Osteoblast (primary cell): Measurements from ENCODE around the gene GSTM3. TPM values are rescaled to one million over a fixed set of nuclear protein-coding genes. Genes with fewer than 3 reads are reported as not detected.
"Not testable (repeated sequence)": the region's sequence is repeated elsewhere in the genome, so short reads cannot be mapped to it uniquely, and the experiment has no call there.

Experiments
- DNase-seq: peaks from one replicate; pipeline ENCODE4 v3.0.0; 2011; ENCODE audit warnings: low spot score, mixed read lengths; ENCODE audit not compliant: insufficient read length; ENCODE audit errors: missing footprints
- H2AFZ ChIP-seq: 2 replicates; pipeline ENCODE4 v1.6.0; 2011; ENCODE audit warnings: mild to moderate bottlenecking, low read length
- H3K27ac ChIP-seq: 2 replicates; pipeline ENCODE4 v1.5.1; 2011; ENCODE audit warnings: mild to moderate bottlenecking, low read depth, low read length, moderate library complexity
- H3K27me3 ChIP-seq: 2 replicates; pipeline ENCODE4 v1.6.0; 2012; ENCODE audit warnings: mild to moderate bottlenecking, control low read depth, inconsistent platforms, low read length, moderate library complexity; ENCODE audit not compliant: insufficient read depth
- H3K36me3 ChIP-seq: 2 replicates; pipeline ENCODE4 v1.5.1; 2011; ENCODE audit warnings: mild to moderate bottlenecking, low read length, control low read depth, moderate library complexity; ENCODE audit not compliant: insufficient read depth
- H3K4me1 ChIP-seq: 2 replicates; pipeline ENCODE4 v1.5.1; 2011; ENCODE audit warnings: mild to moderate bottlenecking, low read length, control low read depth, moderate library complexity; ENCODE audit not compliant: insufficient read depth
- H3K4me2 ChIP-seq: 2 replicates; pipeline ENCODE4 v1.6.0; 2011; ENCODE audit warnings: mild to moderate bottlenecking, low read length; ENCODE audit not compliant: insufficient read depth
- H3K4me3 ChIP-seq: fragments of 200-600 bp; sonication (generic); 3 replicates; pipeline ENCODE4 v1.5.1; 2012; ENCODE audit warnings: mild to moderate bottlenecking, low read length, inconsistent platforms; ENCODE audit not compliant: insufficient read depth
- H3K79me2 ChIP-seq: 2 replicates; pipeline ENCODE4 v1.6.0; 2012; ENCODE audit warnings: mild to moderate bottlenecking, low read length, control low read depth, inconsistent platforms; ENCODE audit not compliant: insufficient read depth
- H3K9me3 ChIP-seq: 2 replicates; pipeline ENCODE4 v1.5.1; 2011; ENCODE audit warnings: low read depth, low read length, control low read depth
- H4K20me1 ChIP-seq: 2 replicates; pipeline ENCODE4 v1.6.0; 2012; ENCODE audit warnings: mild to moderate bottlenecking, low read length, control low read depth; ENCODE audit not compliant: insufficient read depth
- total RNA-seq: library from RNA; depleted of rRNA; stranded (reverse); fragments of >200 nt; gene quantifications from 2 replicates; pipeline ENCODE4 v1.2.3, GENCODE V29; 2012
- TF ChIP-seq, protein P1 (sequence below): IDR thresholded peaks from 2 replicates; pipeline ENCODE4 v1.5.1; 2011; ENCODE audit warnings: mild to moderate bottlenecking, low read depth, low read length, moderate library complexity; ENCODE audit errors: extremely low read depth

The GSTM3 gene
- total RNA-seq, 1 donor = 49.9 TPM

DNA sequence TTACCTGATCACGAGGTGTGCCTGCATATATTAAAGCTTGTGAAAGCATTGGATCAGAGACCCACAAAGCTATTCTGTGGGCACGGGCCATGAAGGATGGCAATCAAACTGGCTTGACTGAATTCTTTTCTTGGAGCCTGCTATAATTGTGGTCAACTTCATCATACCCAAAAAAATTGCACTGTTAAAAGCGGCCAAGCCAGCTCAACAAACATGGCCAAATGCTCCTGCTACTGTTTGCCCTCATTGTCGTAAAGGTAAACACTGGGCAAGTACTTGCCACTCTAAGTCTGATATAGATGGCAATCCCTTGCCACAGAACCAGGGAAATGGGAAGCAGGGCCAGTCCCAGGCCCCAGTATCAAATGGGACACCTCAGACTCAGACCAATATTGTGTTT is 35.4 kb downstream of the GSTM3 start:
- Histone ChIP-seq H3K4me3 (no peak overlapping the region), H3K79me2 (no peaks in the 10 kb centered on the region), H3K4me1 (no peaks in the 10 kb centered on the region), H3K9me3 (no peaks in the 10 kb centered on the region), H3K27ac (no peak overlapping the region), H3K27me3 (no peaks in the 10 kb centered on the region), H2AFZ (no peak overlapping the region), H3K36me3 (no peaks in the 10 kb centered on the region), H4K20me1 (no peaks in the 10 kb centered on the region), H3K4me2 (no peak overlapping the region)
- no peak for DNase-seq
- TF ChIP-seq, protein P1, sequence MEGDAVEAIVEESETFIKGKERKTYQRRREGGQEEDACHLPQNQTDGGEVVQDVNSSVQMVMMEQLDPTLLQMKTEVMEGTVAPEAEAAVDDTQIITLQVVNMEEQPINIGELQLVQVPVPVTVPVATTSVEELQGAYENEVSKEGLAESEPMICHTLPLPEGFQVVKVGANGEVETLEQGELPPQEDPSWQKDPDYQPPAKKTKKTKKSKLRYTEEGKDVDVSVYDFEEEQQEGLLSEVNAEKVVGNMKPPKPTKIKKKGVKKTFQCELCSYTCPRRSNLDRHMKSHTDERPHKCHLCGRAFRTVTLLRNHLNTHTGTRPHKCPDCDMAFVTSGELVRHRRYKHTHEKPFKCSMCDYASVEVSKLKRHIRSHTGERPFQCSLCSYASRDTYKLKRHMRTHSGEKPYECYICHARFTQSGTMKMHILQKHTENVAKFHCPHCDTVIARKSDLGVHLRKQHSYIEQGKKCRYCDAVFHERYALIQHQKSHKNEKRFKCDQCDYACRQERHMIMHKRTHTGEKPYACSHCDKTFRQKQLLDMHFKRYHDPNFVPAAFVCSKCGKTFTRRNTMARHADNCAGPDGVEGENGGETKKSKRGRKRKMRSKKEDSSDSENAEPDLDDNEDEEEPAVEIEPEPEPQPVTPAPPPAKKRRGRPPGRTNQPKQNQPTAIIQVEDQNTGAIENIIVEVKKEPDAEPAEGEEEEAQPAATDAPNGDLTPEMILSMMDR = no peak

DNA sequence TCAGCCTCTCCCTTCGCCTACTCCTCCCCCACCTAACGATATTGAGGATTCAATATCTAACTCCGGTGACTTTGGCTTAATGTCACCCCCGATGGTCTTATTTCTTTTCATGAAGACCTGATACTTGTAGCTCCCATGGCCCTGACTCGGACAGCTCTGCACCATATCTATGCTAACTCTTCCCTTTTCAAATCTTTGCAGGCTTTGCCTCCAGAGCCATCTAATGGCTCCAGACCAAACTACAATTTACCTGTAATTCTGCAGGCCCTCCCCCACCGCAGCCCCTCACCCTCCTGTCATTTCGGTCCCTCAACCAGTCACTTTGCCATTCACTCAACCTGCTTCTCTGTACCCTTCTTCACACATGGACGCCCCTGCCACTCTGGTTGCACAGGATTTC is 36.7 kb downstream of the GSTM3 start:
- H2AFZ ChIP-seq = no peak overlapping the region
- H3K36me3 ChIP-seq = no peaks in the 10 kb centered on the region
- H3K4me1 ChIP-seq = no peaks in the 10 kb centered on the region
- no peak overlapping the region for H3K4me2 ChIP-seq
- H3K79me2 ChIP-seq = no peaks in the 10 kb centered on the region
- H3K4me3 ChIP-seq = no peak overlapping the region
- no peak overlapping the region for H3K27ac ChIP-seq
- H3K9me3 ChIP-seq = no peaks in the 10 kb centered on the region
- H4K20me1 ChIP-seq = no peaks in the 10 kb centered on the region
- no peaks in the 10 kb centered on the region for H3K27me3 ChIP-seq
- TF ChIP-seq, protein P1 = no peak
- no peak for DNase-seq

DNA sequence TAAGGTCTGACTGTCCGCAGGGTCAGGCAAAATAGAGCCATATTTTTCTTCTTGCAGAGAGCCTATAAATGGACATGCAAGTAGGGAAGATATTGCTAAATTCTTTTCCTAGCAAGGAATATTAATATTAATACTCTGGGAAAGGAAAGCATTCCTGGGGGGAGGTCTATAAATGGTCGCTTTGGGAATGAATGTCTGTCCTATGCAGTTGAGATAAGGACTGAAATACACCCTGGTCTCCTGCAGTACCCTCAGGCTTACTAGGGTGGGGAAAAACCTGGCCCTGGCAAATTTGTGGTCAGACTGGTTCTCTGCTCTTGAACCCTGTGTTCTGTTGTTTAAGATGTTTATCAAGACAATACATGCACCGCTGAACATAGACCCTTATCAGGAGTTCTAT is 37.9 kb downstream of the GSTM3 start:
- not testable (repeated sequence) for H3K4me1 ChIP-seq, H4K20me1 ChIP-seq, H3K36me3 ChIP-seq, H3K9me3 ChIP-seq, H3K4me3 ChIP-seq, H3K79me2 ChIP-seq, H2AFZ ChIP-seq, H3K27ac ChIP-seq, DNase-seq, H3K4me2 ChIP-seq, H3K27me3 ChIP-seq

DNA sequence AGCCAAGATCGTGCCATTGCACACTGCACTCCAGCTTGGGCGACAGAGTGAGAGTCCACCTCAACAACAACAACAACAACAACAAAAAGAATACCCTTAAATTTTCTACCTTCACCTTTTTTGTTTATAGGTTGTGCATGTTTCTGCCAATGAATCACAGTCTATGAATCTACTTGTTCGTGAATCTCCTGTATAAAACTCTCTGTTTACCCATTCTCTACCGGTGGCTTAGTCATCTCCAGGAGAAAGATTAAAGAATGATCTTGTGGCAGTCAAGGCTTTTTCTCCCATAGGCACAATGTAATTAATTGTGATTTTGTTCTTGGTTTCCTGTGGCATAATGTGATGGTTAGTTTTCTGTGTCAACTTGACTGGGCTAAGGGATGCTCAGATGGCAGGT is 43.0 kb downstream of the GSTM3 start:
- H3K79me2 ChIP-seq, H3K4me1 ChIP-seq, H4K20me1 ChIP-seq, H3K36me3 ChIP-seq, H2AFZ ChIP-seq, H3K4me2 ChIP-seq, DNase-seq, H3K4me3 ChIP-seq, H3K27me3 ChIP-seq, H3K9me3 ChIP-seq, H3K27ac ChIP-seq: not testable (repeated sequence)

DNA sequence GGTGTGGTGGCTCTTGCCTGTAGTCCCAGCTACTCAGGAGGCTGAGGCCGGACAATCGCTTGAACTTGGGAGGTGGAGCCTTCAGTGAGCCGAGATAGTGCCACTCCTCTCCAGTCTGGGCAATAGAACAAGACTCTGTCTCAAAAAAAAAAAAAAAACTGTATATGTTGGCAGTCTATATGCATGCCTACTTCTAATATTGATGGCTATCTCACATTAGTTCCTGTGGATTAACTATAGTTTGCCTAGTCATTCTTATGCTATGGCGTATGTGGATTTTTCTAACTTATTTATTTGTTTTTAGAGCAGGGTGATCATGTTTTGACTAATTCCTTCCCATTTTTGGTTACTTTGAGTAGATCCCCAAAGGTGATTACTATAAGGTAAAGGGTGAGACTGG is 43.8 kb downstream of the GSTM3 start:
- DNase-seq = no peak
- no peaks in the 10 kb centered on the region for H3K79me2 ChIP-seq
- no peaks in the 10 kb centered on the region for H3K4me1 ChIP-seq
- H4K20me1 ChIP-seq = no peaks in the 10 kb centered on the region
- H3K36me3 ChIP-seq = no peaks in the 10 kb centered on the region
- H3K27me3 ChIP-seq = no peaks in the 10 kb centered on the region
- H3K4me3 ChIP-seq = no peak overlapping the region
- no peaks in the 10 kb centered on the region for H3K9me3 ChIP-seq
- no peak overlapping the region for H3K4me2 ChIP-seq
- no peak overlapping the region for H3K27ac ChIP-seq
- TF ChIP-seq, protein P1 = no peak
- no peak overlapping the region for H2AFZ ChIP-seq

DNA sequence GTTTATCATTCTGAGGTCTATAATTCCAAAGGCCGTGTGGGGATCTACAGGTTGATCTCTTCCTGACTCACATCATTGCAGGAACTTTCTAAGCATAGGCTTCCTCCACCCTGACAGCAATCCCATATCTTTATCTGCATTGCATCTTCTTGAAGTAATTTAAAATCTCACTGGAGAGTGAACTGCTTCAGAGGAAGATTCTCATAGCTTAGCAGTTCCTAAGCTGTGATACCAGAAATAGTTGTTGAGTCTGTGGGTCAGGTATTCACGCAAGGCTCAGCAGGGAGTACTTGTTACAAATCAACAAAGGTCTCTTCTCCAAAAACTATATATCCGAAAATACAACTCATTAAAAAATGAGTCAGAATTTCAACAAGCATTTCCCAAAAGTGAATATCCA is 45.7 kb downstream of the GSTM3 start:
- H3K4me1 ChIP-seq, H3K4me3 ChIP-seq, H3K9me3 ChIP-seq, H3K27me3 ChIP-seq, H3K79me2 ChIP-seq, H3K36me3 ChIP-seq, H3K27ac ChIP-seq, DNase-seq, H4K20me1 ChIP-seq, H2AFZ ChIP-seq, H3K4me2 ChIP-seq: not testable (repeated sequence)

DNA sequence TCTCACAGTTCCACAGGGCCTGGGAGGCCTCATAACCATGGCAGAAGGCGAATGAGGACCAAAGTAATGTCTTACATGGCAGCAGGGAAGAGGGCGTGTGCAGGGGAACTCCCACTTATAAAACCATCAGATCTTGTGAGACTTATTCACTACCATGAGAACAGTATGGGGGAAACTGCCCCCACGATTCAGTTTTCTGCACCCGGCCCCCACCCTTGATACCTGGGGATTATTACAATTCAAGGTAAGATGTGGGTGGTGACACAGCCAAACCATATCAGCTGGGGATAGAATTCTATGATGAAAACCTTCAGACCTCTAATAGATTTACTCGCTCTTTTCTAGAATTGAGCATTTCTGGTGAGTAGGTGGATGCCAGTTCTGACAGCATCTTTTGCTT is 46.4 kb downstream of the GSTM3 start:
- not testable (repeated sequence) for DNase-seq, H3K4me1 ChIP-seq, H2AFZ ChIP-seq, H3K79me2 ChIP-seq, H4K20me1 ChIP-seq, H3K27ac ChIP-seq, H3K27me3 ChIP-seq, H3K4me2 ChIP-seq, H3K36me3 ChIP-seq, H3K9me3 ChIP-seq, H3K4me3 ChIP-seq
